HG03469 (cell line): Measurements from ENCODE around the gene CDK14.

Source experiments
- ATAC-seq: cut with Tn5 transposase; IDR thresholded peaks from one replicate; pipeline ENCODE4 v1.9.1; 2021; ENCODE audit warnings: mild to moderate bottlenecking, moderate library complexity, moderate number of reproducible peaks; ENCODE audit not compliant: unreplicated experiment

Gene CDK14

DNA sequence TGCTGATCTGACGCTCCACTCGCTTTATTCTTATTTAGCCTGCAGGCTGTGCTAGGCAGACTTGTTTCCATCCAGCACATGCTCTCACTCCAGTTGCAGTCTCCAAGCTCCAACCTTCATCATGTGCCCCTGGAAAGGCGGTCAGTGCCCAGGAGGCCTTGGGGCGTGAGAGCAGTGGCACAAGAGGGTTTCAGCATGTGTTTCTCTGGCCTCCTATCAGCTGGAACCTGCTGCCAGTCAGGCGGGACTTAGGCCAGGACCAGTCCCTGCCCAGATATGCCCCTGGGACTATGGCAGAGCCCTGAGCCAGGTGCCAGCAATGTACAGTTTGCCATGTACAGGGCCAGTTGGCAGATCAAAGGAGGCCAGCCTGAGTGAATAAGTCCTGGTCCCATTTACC lies 337.9 kb downstream of the CDK14 start:
- ATAC-seq, result no peak

DNA sequence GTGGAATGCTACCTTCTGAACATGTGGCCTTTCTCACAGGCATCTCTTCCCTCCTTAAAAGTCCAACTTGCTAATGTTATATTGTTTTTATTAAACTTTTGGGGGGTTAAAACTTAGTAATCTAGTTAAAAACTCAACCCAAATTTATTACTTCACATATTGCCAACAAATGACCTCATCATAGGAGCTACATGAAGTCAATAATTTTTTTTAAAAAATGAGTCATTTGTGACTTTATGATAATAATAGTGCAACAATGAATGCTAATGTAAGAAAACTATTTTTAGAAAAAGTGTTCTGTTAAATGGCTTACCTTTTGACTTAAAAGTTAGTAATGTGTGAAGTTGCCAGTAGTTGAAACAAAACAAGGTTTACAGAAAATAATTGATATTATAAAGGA lies 342.2 kb downstream of the CDK14 start:
- no peak for ATAC-seq

DNA sequence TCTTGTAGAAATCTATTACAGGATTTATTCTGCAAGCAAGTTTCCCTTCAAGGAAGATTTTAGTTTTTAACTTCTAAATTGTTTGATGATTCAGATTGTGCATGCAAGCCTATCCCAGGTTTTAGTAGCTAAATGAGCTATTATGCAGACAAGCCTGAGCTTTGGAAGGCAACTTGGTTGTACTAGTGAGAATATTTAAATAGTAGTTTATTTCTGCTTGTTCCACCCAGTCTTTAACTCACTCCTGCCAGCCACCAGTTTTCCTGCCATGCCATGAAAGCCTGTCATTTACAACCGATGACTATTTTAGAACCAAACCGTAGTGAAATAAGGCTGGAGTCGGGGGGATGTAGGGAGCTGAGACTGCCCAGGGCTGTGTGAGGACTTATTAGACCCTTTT lies 343.5 kb downstream of the CDK14 start:
- ATAC-seq, result no peak

DNA sequence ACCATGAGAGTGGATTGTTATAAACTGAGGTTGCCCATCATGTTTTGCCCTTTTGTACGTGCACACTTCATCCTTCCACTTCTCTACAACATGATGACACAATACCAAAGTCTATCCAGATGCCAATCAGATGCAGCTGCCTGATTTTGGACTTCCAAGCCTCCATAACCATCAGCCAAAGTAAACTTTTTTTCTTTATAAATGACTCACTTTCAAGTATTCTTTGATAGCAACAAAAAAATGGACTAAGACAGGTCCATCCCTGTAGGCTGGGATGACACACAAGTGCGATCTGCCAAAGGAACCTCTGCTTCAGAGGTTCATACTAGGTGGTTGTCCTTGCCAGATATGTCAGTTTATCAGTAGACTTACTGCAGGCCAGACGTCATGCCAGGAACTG lies 347.9 kb downstream of the CDK14 start:
- no peak for ATAC-seq

DNA sequence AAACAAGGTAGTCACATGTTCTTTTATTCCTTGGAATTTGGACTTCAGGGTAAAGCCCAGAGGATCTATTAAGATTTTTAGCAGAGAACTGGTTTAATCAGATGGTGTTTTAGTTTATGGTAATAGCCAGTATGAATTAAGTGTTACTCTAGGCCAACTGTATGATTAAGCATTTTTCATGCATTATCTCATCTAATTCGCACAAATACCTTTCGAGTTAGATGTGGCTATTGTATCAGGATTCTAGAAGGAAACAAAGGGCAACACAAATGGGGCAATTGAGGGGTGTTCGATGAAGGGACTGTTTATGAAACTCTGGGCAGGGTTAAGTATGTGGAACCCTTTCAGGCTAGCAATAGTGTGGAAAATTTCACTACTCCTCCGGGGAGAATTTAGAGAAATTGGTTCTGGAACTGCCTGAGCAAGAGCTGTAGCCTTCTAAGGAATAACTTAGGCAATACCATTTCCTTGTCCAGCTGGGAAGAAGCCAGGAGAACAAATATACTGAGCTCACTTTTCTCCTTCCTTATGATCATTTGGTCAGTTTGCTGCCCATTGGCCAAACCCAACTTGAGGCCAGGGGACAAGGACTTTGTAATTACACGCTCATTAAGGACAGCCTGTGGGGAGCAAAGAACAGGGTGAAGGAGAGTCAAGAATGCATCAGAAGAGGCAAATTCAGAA lies 349.1 kb downstream of the CDK14 start:
- no peak for ATAC-seq

DNA sequence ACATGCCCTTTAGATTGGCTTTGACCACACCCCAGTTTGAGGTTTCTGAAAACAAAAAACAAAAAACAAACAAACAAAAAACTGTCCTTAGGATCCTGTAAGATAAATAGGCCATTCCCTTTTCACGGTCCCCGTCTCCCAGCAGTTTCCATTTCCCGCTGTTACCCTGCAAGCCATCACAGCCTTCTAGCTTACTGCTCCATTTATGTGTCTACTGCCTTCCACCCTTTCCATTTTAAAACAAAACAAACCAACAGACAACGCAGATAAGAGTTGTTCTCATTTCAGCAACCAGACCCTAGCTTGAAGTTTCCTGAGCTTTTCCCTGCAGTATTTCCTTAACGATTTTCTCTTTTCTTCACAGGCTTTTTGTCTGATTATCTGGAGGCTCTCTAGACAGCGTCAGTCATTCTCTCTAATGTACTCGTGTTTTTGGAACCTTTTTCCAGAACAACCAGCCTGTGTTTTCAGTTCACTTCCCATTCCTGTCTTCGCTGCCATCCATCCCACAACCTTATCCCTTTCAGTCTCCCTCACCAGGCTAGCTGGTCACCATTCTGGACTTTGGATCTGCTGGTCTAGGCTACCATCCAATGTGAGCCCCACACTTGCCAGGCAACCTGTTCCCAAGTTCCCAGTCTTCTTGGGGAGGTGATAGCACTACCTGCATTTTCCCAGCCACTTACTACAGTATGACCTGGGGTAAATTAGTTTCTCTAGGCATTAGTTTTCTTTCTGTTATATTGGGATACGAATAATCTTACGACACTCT lies 350.8 kb downstream of the CDK14 start:
- no peak for ATAC-seq

DNA sequence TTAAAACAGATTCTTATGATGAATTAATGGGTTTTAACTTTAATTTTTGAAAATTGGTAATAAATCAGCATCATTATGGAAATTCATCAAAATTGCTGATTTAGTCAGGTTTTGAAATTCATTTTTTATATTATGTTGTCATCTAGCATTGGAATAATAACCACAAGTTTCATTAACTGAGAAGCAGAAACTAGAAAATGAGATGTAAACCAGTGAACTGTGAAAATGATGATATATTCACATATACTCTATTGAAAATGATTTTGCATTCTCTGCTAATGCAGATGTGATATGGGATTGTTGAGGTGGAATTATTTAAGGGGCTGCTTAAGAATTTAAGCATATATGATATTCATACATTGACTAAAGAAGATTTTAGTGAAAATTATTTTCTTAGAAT lies 352.0 kb downstream of the CDK14 start:
- no peak for ATAC-seq

DNA sequence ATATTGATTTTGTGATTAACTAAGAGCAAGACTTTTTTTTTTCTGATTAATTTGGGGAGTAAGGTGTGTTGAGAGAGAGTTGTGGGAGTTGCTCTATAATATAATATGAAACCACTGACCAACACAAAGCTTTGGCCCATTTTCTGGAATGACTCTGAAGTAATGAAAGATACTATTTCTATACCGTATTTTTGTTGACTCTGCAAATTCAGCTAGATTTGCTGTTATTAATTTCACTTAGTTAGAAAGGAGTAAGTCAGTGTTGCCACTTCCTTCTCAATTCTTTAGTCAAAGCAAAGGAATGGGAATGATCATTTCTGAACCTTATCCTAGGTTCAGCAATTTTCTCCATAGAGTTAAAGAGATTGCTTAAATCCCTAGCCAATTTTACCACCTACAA lies 355.1 kb downstream of the CDK14 start:
- no peak for ATAC-seq

DNA sequence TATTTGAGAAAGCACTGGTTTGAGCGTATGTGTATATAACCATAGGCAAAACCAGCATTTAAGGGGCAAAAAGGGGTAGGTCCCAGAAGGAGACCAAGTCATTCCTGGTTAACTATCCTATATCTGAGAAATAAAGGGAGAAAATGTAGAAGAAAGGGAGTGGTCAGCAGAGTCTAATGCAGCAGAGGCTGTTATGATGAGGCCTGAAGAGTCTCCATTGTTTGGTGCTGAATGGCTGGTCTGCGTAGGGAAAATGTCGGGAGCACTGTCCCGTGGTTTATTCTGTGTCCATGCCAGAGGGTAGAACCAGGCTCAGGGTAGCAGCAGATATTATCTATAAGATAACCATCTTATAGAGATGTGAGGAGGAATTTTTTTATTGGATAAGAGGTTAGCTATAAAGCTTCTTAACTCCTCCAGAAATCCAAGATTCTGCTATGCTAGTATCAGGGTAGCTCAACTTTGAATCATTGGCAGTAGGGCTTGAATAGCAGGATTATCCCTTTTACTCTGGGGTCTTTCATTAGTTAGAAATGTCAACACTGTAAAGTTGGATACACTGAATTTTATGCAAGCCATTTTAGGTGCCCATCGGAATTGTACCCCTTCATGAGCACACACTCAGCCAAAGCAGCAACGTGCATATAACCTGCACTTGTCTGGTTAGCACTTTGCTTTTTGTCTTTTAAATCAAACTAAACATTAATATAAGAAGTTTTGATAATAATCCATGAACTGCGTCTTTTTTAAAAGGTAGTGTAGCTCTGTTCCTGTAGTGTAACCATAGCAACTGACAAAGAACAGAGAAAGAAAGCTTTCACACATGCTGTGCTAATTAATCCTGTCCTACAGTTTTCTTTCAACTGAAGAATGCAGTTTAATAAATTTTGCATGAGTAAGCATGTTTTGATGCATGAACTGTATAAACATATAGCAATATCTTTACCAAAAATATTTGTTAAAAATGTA lies 356.1 kb downstream of the CDK14 start:
- no peak for ATAC-seq

DNA sequence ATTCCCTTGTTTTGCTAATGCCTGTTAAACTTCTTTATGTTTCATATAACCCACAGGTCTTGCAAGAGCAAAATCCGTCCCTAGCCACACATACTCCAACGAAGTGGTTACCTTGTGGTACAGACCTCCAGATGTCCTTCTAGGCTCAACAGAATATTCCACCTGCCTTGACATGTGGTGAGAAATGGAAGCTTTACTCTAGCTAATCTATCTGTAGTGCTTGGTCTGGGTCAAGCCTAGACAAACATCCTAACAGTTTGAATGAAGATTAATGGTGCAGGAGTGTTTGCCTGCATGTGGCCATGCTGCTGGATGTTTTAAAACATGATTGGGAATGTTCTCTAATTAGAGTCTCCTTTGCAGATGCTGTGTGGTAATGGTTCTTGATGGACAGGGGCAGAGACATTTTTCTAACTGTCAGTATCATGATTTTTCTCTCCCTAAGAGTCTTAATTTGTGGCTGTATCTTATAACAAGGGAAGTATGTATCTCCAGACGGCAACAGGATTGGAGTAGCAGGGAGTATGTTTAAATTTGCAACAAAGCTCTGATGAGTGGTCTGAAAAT lies 359.6 kb downstream of the CDK14 start:
- ATAC-seq, result no peak

DNA sequence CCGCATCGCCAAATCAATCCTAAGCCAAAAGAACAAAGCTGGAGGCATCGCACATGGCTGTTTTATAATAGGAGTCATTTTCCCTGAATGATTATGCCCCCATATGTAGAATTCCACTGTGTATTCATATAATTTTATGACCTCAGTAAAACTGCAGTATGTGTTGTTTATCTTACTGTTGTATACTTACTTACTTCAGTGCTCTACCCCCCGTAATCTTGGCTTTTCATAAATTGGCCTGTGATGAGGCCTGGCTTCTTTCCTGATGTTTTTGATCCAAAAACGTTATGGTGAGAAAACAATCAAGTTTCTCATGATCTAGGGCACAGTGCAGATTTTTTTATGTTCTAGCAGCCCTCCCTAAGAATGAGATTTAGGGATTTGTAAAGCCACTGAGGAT lies 361.8 kb downstream of the CDK14 start:
- ATAC-seq, result no peak

DNA sequence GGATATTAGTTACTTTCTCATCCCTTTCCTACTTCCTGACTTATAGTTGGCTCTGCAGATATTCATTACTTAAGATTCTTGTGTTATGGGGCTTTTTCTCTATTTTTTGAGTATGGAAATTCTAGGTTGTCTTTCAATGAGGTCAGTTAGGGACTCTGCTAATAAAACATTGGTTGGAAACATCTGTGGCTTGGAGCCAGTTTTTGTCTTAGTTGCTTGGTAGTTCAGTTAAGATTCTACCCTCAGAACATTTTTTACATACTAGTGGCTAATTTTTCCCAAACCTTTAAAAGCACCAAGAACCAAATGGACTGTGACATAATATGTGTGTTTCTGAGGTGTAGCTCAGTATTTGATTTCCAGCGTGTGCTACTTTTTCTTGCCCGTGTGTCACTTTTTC lies 362.5 kb downstream of the CDK14 start:
- no peak for ATAC-seq

DNA sequence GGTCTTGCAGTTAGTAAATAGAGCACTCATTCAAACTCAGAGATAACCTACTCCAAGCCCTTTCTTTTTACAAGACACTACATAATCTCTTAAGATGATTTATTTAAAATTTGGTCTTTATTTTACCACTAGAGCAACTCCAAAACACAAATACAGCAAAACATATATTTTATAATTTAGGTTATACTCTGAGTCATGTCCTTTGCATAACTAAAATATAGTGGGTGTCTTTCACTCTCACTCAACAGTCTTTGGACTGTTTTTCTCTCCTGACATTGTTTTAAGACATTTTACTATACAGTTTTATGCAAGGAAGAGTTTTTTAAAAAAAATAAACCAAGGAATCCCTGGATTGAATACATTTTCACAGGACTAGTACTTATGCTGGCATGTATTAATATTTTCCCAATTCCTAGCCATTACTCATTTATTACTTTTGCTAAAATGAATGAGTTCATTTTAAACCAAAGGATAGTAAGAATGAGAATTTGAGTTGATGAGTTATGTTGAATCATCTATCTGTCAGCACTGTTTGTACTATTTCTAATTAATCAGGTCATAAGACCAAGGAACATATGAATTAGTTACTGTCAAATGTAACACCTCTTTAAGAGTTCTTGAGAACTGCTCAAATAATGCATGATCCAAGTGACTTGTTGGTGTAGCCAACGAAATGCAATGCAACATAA lies 365.1 kb downstream of the CDK14 start:
- no peak for ATAC-seq

DNA sequence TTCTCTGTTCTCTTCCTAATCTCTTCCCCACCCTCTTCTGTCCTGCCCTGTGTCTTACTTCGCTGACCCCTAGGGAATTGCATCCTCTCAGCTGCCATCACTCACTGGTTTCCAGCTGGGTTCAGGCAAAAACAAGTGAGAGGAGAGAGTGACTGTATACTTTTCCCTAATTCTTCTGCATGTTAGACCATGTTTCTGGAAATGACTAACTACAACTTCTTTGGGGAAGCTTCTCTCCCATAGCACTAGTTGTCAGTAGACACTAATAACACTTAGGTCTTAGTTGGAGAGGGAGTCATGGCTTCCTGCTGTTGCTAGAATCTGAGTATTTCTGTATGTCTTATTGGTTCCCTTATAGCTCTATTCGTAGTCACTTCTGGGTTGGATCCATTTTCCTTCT lies 369.1 kb downstream of the CDK14 start:
- no peak for ATAC-seq

DNA sequence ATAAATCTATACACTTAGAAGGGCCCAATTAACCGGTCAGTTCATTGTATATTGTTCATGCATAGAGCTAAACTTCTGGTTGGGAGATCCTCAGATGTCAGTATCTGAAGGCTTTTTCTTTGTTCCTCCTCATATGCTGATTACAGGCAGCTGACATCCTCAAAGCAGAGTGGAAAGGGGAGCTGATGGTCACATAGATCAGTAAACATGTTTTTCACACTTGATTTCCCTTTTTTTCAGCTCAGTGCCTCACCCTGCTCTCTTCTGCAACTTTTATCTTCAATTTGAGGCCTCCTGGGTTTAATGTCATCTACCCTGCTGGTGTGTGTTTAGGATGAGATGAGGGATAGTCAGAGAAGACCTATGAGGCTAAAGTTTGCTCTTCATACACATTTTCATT lies 370.2 kb downstream of the CDK14 start:
- no peak for ATAC-seq

DNA sequence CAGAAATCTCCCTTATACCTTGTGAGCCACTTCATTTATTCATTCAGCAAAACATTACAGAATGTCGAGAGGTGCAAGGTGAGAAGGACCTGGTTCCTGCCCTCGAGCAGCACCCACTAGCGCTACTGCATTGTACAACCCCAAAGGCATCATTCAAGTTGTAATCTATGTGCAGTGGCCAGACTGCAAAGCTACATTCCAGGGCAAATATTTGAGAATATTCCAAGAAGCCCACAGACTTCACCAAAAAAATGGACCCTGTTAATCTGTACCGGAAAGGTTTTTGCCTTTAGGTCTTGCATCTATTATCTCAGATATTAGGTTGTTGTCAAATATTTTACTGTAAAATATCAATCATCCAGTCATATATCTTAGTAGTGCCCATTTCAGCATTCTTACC lies 372.8 kb downstream of the CDK14 start:
- ATAC-seq, result no peak

DNA sequence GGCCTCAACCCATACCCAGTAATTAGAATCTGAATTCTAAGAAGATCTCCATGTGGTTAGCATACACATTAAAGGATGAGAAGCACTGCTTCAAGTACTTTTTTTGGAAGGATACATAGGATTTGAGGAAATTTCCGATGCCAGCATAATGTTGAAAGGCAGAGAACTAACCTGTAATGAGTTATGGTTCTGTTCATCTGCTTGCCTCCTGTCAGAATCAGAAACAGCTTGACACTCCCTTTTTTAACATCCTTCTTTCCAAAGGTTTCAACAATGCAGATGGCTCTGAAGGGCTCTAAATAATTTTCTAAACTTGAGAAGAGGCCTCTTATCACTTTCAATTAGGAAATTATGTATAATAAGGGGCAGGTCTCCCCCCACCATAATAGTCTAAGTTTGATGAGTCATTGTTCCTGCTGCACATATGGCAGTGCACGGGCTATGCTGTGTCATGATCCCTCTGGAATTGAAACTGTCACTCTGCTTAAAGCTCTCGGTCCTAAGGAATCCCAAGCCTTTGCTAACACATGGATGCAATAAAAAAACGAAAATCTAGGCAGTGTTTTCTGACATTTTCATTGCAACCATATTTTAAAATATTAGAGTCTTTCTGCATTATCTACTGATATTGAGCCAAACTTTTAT lies 376.9 kb downstream of the CDK14 start:
- ATAC-seq, result no peak

DNA sequence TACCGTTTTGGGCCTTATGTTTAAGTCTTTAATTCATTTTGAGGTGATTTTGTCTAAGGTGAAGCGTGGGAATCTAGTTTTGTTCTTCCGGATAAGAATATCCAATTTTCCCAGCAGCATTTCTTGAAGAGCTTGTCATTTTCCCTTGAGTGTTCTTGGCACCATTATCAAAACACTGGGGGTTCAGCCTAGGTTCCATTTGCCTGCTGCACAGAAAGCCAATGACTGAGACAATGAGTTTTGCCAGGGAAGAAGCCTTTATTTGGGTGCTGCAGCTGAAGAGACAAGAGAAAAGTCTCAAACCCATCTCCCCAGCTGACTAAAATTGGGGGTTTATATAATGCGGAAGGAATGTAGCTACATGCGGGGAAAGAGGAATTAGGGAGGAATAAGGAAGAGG lies 380.9 kb downstream of the CDK14 start:
- no peak for ATAC-seq

DNA sequence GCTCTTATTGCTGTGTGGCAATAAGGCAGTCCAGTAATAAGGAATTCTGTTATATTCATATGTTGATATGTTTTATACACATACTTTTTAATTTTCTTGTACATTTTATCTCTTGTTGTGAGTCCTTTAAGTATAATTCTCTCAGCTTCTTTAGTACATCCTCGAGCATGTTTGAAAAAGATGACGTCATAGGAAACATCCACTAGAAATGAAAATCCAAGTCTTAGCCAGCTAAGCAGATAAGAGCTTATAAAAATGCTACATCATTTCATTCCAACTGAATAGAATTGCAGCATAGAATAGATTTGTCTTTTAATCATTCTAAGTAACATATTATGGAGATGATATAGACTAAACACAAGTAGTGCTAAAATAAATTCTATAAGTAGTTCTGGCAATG lies 384.4 kb downstream of the CDK14 start:
- no peak for ATAC-seq

DNA sequence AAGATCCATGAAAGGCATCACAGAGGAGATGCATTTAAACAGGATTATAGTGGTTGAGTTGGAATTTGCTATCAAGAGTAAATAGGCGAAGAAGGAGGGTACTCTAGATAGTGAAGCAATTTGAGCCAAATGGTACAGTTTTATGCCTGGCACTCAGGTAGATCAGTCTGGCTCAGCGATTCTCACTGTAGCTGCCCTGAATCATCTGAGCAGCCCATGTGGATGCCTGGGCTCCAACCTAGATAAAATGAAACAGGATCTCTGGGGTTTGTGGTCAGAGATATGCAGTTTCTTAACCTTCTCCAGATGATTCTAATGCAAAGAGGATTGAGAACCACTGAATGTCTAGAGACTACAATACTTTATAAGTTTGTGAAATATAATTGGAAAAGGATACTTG lies 386.1 kb downstream of the CDK14 start:
- ATAC-seq, result no peak
